Ovary (tissue), 9 donors: ENCODE measurements around the gene B4GALNT2. TPM values are rescaled to one million over a fixed set of nuclear protein-coding genes. Genes with fewer than 3 reads are reported as not detected.

ENCODE experiments used
- DNase-seq, 5 donors: peaks; one replicate each; pipeline ENCODE4 v3.0.0-alpha.2; 2019 to 2020
- H3K27ac ChIP-seq, 2 donors: fragments of 200-600 bp; one replicate each; pipeline versions ENCODE4 v1.5.1 to v1.8.0; 2019 to 2022
- H3K27me3 ChIP-seq: fragments of 200-600 bp; one replicate; pipeline ENCODE4 v1.8.0; 2022
- H3K36me3 ChIP-seq: fragments of 200-600 bp; sonication (generic); one replicate; pipeline ENCODE4 v1.5.1; 2019
- H3K4me1 ChIP-seq: one replicate; pipeline ENCODE4 v1.8.1; 2013; ENCODE audit warnings: mild to moderate bottlenecking, moderate library complexity; ENCODE audit not compliant: insufficient read depth
- H3K4me3 ChIP-seq: fragments of 200-600 bp; sonication (generic); one replicate; pipeline ENCODE4 v1.5.1; 2017
- H3K9me3 ChIP-seq, 2 donors: fragments of 200-600 bp in 1 of 2; sonication (generic) in 1 of 2; one replicate each; pipeline versions ENCODE4 v1.5.1 to v1.8.1; 2013 to 2019; ENCODE audit warnings: mild to moderate bottlenecking in 1 of 2, moderate library complexity in 1 of 2
- EP300 ChIP-seq: sonication (generic); formaldehyde crosslinking; IDR thresholded peaks from one replicate; pipeline ENCODE4 v1.6.1; 2017; ENCODE audit warnings: antibody characterized with exemption
- POLR2A ChIP-seq: fragments of 450-650 bp; IDR thresholded peaks from one replicate; pipeline ENCODE4 v1.6.1; 2017; ENCODE audit warnings: antibody characterized with exemption, mild to moderate bottlenecking, moderate library complexity
- WGBS, 3 donors: extraction: QIAGEN DNeasy Blood & Tissue Kit in 1 of 3; methylation state at CpG; one replicate each; pipeline versions ENCODE4 v1.1.5 to v1.1.7; 2013 to 2017; 5-methylcytosine and 5-hydroxymethylcytosine counted together
- intact Hi-C, 4 donors: fragments of 100-400 bp; cut with DNase I; formaldehyde crosslinking; loops; one replicate each; pipeline versions ENCODE4 v1.11.0 to v1.15.1; 2022 to 2023
- polyA plus RNA-seq, 2 donors: library from polyadenylated mRNA; stranded (reverse); fragments of 200-250 nt in 1 of 2; fragments of 350-450 nt in 1 of 2; fragmentation: Illumina TruSeq in 1 of 2; extraction: RNeasy Lipid Tissue Mini Kit (QIAGEN cat#74804) in 1 of 2; gene quantifications; one replicate each; pipeline ENCODE4 v1.2.3, GENCODE V29; 2013 to 2014
- total RNA-seq, 7 donors: library from RNA; depleted of rRNA in 2 of 7; stranded (reverse); fragments of >200 nt in 2 of 7; fragmentation: NEBNext Ultra II Directional in 3 of 7; extraction: Animal tissue kit (Norgen Biotek cat#: 25700) in 3 of 7; gene quantifications; one replicate each; pipeline versions ENCODE4 v1.1.0 to v1.2.4, GENCODE V29; 2016 to 2023
- TF ChIP-seq, protein P1 (sequence below), 3 donors: fragments of 450-650 bp in 2 of 3; fragments of 200-600 bp in 1 of 3; IDR thresholded peaks; one replicate each; pipeline versions ENCODE4 v1.5.1 to v1.8.0; 2016 to 2022; ENCODE audit warnings: antibody characterized with exemption in 3 of 3, mild to moderate bottlenecking in 1 of 3
- donor health status: DM: no; HTN: no; CAD: no; lungs with moderate emphysema.
- donor health status: DM: no; HTN: no; CAD: no.
- donor health status: Bipolar disorder and iron deficiency.
- donor health status: DM: yes; HTN: yes; CAD: no.
- donor health status: DM: no; HTN: no; CAD: no.
- donor health status: DM: yes; HTN: yes; CAD: no.

B4GALNT2 gene
- total and polyA plus RNA-seq, 9 donors, result under 0.01 to 0.03 (median 0.03) TPM; not detected in 5

GRCh38 chr17:49217651-49218413 is 85.3 kb downstream of the B4GALNT2 start:
- H3K36me3 ChIP-seq, result no peaks in the 10 kb centered on the region
- intact Hi-C loops, result no loop called here
- H3K9me3 ChIP-seq, result no peaks in the 10 kb centered on the region
- TF ChIP-seq, protein P1, sequence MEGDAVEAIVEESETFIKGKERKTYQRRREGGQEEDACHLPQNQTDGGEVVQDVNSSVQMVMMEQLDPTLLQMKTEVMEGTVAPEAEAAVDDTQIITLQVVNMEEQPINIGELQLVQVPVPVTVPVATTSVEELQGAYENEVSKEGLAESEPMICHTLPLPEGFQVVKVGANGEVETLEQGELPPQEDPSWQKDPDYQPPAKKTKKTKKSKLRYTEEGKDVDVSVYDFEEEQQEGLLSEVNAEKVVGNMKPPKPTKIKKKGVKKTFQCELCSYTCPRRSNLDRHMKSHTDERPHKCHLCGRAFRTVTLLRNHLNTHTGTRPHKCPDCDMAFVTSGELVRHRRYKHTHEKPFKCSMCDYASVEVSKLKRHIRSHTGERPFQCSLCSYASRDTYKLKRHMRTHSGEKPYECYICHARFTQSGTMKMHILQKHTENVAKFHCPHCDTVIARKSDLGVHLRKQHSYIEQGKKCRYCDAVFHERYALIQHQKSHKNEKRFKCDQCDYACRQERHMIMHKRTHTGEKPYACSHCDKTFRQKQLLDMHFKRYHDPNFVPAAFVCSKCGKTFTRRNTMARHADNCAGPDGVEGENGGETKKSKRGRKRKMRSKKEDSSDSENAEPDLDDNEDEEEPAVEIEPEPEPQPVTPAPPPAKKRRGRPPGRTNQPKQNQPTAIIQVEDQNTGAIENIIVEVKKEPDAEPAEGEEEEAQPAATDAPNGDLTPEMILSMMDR (IDR thresholded peaks at IDR 0.05), result no peak
- no peak for TF ChIP-seq POLR2A
- H3K4me3 ChIP-seq, result no peak overlapping the region
- no peak overlapping the region for H3K27ac ChIP-seq
- no peak for DNase-seq
- H3K4me1 ChIP-seq, result no peaks in the 10 kb centered on the region
- 78 to 81% (median 81%) methylated on average over 17 of the region's 17 CpGs for WGBS, 3 donors
- H3K27me3 ChIP-seq, result no peaks in the 10 kb centered on the region

DNA sequence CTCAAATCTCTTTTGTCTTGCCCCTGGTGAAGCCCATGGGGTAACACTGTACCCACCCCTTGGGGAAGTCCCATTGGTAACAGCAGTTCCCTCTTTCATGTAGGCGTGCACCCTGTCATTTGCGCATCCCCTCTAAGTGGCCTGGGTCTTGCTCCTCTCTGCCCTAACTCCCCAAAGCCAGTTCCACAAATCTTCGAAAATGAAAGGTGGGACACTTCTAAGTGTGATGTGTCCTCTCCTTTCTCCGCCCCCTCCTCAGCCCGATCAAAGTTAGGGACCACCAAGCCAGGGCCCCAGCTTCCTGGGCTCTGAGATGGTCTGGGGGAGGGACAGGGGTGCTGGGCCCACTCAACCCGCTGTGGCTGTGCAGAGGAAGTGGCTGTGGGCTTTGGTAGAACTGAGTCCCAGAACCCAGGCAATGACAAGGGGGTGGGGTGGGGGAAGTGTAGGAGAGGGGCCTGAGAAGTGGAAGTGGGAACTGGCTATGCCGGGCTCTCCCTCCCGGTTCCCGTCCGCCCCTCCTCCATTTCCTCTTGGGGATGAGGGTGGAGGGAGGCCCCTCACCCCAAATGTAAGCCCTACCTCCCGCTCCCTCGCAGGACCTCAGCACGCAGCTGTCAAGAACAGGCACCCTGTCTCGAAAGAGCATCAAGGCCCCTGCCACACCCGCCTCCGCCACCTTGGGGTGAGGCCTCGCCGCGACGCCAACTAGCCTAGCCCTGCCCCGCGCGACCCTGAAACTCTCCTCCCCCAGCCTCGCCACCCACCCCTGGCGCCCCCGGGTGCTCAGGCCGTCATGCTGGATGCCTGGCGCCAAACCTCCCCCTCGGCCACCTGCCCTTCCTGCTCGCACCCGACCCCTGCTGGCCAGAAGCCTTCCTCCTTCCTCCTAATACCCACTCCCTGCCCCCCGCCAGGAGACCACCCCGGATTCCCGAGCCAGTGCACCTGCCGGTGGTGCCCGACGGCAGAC is 86.7 kb downstream of the B4GALNT2 start:
- DNase-seq, result no peak
- Histone ChIP-seq H3K27me3 (peaks cover under 1% of the 10 kb centered on the region), H3K36me3 (no peaks in the 10 kb centered on the region), H3K27ac (no peak overlapping the region), H3K9me3 (no peaks in the 10 kb centered on the region), H3K4me3 (no peak overlapping the region), H3K4me1 (peaks cover 2% of the 10 kb centered on the region)
- intact Hi-C loops, result no loop called here
- 54 to 62% (median 61%) methylated on average over 37 of the region's 37 CpGs for WGBS, 3 donors
- no peak for TF ChIP-seq POLR2A
- TF ChIP-seq EP300, result no peak
- TF ChIP-seq, protein P1 (IDR thresholded peaks at IDR 0.05), result no peak

DNA sequence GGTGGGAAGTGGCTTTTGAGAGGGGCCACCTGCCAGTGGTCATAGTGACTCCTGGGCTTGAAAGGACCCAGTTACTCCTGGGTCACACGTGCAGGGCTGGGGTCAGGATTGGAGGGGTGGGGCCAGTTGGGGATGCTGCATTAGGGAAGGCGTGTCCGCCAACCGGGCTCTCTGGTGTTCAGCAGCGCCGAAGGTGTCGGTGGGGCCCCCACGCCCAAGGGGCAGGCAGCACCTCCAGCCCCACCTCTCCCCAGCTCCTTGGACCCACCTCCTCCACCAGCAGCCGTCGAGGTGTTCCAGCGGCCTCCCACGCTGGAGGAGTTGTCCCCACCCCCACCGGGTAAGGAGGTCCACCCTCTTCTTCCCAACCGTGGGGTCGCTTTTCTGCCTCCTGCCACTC is 87.4 kb downstream of the B4GALNT2 start:
- TF ChIP-seq EP300, result no peak
- TF ChIP-seq, protein P1 (IDR thresholded peaks at IDR 0.05), result no peak
- intact Hi-C loops, result loop anchor here in 1 of 4 donors (10.0 kb wide), 1 partner anchor 45 kb away; no protein-coding TSS in a partner anchor
- Histone ChIP-seq H3K27me3 (peaks cover 2% of the 10 kb centered on the region), H3K4me1 (peaks cover 3% of the 10 kb centered on the region), H3K36me3 (no peaks in the 10 kb centered on the region), H3K27ac (no peak overlapping the region), H3K9me3 (no peaks in the 10 kb centered on the region), H3K4me3 (no peak overlapping the region)
- DNase-seq, result no peak
- WGBS, 3 donors, result 71 to 74% (median 71%) methylated on average over 12 to 15 of the region's 15 CpGs

DNA sequence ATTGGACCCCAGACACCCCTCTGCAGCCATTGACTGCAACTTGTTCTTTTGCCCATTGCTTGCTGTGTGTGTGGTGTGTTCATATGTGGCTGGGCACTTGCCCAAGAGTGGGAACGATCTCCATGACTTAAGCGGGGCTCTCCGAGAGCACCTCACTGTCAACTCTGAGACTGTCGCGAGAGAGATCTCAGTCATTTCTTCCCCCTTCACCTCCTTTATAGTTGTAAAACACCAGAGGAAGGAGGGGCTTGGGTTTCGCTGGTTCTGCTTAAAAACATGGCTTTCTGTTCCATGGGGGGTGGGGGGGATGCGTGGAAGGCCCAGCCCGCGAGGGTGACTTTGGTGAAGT is 90.6 kb downstream of the B4GALNT2 start:
- H3K4me1 ChIP-seq, result peaks cover 3% of the 10 kb centered on the region
- no peaks in the 10 kb centered on the region for H3K36me3 ChIP-seq
- WGBS, 3 donors, result 20 to 26% (median 22%) methylated on average over 9 of the region's 9 CpGs
- no peak for DNase-seq
- H3K9me3 ChIP-seq, result no peaks in the 10 kb centered on the region
- no peak overlapping the region for H3K27ac ChIP-seq
- intact Hi-C loops, result loop anchor here in 1 of 4 donors (10.0 kb wide), 1 partner anchor 48 kb away; no protein-coding TSS in a partner anchor
- H3K27me3 ChIP-seq, result peaks cover 2% of the 10 kb centered on the region
- H3K4me3 ChIP-seq, result no peak overlapping the region
- no peak for TF ChIP-seq EP300
- TF ChIP-seq, protein P1 (IDR thresholded peaks at IDR 0.05), result no peak
- no peak for TF ChIP-seq POLR2A
